Effector memory CD8-positive, alpha-beta T cell (primary cell): ENCODE results near the gene GLE1.
A peak's percentile ranks its signal among the peaks of the same experiment; 100 is the strongest.
"Not testable (repeated sequence)": the region's sequence is repeated elsewhere in the genome, so short reads cannot be mapped to it uniquely, and the experiment has no call there.

Experiments used
- ATAC-seq: fragments of 150-1000 bp; cut with Tn5 transposase; replicated peaks from 2 replicates; pipeline ENCODE4 v1.10.0; 2021; ENCODE audit warnings: mild to moderate bottlenecking, moderate library complexity
- DNase-seq, 3 experiments: peaks; one replicate each; pipeline ENCODE4 v3.0.0; 2021
- H3K27ac Mint-ChIP-seq, 2 donors: one replicate each; pipeline ENCODE4 v1.8.0; 2022; ENCODE audit warnings: mild to moderate bottlenecking in 2 of 2, mixed read lengths in 2 of 2, moderate library complexity in 2 of 2
- H3K27me3 Mint-ChIP-seq, 2 donors: one replicate each; pipeline ENCODE4 v1.8.0; 2022; ENCODE audit warnings: mixed read lengths in 2 of 2
- H3K36me3 Mint-ChIP-seq: one replicate; pipeline ENCODE4 v1.8.0; 2022; ENCODE audit warnings: mild to moderate bottlenecking, moderate library complexity, mixed read lengths; ENCODE audit not compliant: insufficient read depth
- H3K4me1 Mint-ChIP-seq, 2 donors: one replicate each; pipeline ENCODE4 v1.8.0; 2022; ENCODE audit warnings: low read depth in 2 of 2, mixed read lengths in 2 of 2
- H3K4me3 Mint-ChIP-seq, 2 donors: one replicate each; pipeline ENCODE4 v1.8.0; 2022; ENCODE audit warnings: mild to moderate bottlenecking in 2 of 2, mixed read lengths in 2 of 2, moderate library complexity in 2 of 2
- H3K9me3 Mint-ChIP-seq, 2 donors: one replicate each; pipeline ENCODE4 v1.8.0; 2022; ENCODE audit warnings: mixed read lengths in 2 of 2

The GLE1 gene

DNA sequence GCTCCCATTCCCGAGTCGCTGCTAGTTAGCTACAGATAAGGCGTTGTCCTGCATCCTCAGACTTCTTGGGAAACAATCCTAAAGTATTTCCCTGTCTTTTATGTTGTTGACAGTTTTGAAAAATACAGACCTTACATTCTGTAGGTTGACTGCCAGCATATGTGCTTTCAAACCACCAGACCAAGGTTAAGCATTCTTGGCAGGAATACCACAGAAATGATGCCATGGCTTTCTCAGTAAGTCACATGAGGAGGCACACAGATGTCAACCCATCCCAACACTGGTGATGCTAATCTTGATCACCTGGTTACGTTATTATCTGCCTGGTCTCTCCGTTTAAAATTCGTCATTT is 871 bp downstream of the GLE1 start:
- no peak for DNase-seq
- ATAC-seq: no peak
- peaks cover 14 to 18% of the 10 kb centered on the region in 2 donors for H3K4me1 Mint-ChIP-seq
- H3K27me3 Mint-ChIP-seq: no peaks in the 10 kb centered on the region
- H3K36me3 Mint-ChIP-seq: peaks cover 36% of the 10 kb centered on the region
- no peaks in the 10 kb centered on the region for H3K9me3 Mint-ChIP-seq
- peak overlapping the region; percentile 98 to 99 for H3K4me3 Mint-ChIP-seq
- peak overlapping the region; percentile 95 to 97 for H3K27ac Mint-ChIP-seq

DNA sequence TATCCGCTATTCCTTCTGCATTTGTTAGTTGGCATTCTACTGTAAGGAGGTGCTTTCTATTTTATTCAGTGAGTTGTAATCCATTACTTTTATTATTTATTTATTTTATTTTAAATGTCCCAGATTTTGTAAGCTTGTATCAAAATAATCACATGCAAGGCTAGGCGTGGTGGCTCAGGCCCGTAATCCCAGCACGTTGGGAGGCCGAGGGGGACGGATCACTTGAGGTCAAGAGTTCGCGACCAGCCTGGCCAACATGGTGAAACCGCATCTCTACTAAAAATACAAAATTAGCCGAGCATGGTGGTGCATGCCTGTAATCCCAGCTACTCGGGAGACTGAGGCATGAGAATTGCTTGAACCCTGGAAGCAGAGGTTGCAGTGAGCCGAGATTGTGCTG is 1.4 kb downstream of the GLE1 start:
- not testable (repeated sequence) for H3K9me3 Mint-ChIP-seq, H3K27me3 Mint-ChIP-seq, DNase-seq, ATAC-seq
- H3K27ac Mint-ChIP-seq: peak overlapping the region in 1 of 2 donors; percentile 97
- peak overlapping the region; percentile 98 to 99 for H3K4me3 Mint-ChIP-seq
- peaks cover 34% of the 10 kb centered on the region for H3K36me3 Mint-ChIP-seq
- H3K4me1 Mint-ChIP-seq: peaks cover 14 to 18% of the 10 kb centered on the region in 2 donors

DNA sequence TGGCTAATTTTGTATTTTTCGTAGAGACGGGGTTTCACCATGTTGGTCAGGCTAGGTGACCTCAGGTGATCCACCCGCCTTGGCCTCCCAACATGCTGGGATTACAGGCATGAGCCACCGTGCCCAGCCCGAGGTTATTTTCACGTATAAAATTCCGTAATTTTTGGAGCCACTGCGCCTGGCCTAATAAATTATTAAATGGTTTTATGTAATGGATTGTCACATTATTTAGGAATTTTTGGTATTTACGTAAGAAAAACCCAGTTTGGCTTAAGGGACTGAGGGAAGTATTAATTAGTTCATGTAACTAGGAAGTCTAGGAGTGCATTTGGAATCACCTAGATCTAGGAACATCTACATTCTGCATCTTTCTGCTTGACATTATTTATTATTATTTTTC is 8.3 kb downstream of the GLE1 start:
- ATAC-seq: no peak
- Mint-ChIP-seq H3K27me3 (no peaks in the 10 kb centered on the region), H3K27ac (no peak overlapping the region), H3K4me1 (peaks cover 13 to 25% of the 10 kb centered on the region in 2 donors), H3K4me3 (peak overlapping the region in 1 of 2 donors; percentile 22), H3K9me3 (no peaks in the 10 kb centered on the region), H3K36me3 (peaks cover 74% of the 10 kb centered on the region)
- DNase-seq: no peak

DNA sequence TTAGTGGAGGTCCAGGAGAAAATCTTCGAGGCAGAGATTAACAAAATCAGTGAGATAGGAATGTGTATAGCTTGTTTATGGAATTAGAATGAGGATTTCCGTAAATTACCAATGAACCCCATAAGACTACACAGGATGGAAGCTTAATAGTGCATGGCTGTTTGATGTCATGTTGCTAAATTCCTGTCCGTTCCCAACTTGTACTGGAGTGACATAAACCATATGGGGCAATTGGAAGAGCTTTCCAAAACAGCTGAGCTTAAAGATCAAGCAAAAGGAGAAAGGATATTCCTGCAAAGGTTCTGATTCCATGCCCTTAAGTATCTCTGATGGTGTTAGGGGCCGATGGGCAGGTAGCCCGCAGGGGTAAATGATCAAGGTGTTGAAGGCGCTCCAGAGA is 17.4 kb downstream of the GLE1 start:
- Mint-ChIP-seq H3K27ac (no peak overlapping the region), H3K4me1 (peaks cover 2 to 6% of the 10 kb centered on the region in 2 donors), H3K36me3 (peaks cover 90% of the 10 kb centered on the region), H3K9me3 (no peaks in the 10 kb centered on the region), H3K4me3 (no peak overlapping the region), H3K27me3 (no peaks in the 10 kb centered on the region)
- no peak for ATAC-seq
- no peak for DNase-seq

DNA sequence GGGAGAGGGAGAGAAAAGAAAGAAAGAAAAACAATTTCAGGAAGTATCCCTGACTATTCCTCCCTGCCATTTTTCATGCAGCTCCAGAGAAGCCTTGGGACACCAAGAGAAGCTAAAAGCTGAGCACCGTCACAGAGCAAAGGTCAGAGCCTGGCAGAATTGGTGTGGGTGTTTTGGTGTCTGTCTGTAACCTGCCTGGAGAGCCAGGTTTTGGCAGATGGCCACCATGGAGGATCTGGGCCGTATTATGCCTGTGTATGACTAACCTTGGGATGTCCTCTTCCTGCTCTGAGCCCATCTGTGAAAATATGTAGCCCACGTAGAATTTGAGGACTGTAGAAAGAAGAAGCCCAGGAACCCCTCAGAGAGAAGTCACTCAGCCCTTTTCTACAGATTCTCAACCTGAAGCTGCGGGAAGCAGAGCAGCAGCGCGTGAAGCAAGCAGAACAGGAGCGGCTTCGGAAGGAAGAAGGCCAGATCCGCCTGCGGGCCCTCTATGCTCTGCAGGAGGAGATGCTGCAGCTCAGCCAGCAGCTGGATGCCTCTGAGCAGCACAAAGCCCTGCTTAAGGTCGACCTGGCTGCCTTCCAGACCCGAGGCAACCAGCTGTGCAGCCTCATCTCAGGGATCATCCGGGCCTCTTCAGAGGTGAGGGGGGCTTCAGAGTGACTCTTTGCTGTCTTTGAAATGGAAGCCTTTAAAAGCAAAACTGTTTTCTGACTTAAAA is 18.8 kb downstream of the GLE1 start:
- no peaks in the 10 kb centered on the region for H3K9me3 Mint-ChIP-seq

DNA sequence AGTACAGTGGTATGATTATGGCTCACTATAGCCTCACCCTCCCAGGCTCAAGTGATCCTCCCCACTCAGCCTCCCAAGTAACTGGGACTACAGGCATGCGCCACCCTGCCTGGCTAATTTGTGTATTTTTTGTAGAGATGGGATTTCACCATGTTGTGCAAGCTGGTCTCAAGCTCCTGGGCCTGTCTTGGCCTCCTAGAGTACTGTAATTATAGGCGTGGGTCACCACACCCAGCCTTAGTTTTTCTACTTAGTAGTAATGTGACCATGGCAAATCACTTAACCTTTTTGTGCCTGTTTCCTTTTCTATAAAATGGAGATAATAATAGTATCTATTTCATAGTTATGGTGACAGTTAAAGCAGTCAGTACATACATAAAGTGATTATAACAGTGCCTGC is 22.2 kb downstream of the GLE1 start:
- ATAC-seq: no peak
- H3K4me3 Mint-ChIP-seq: no peak overlapping the region
- H3K9me3 Mint-ChIP-seq: no peaks in the 10 kb centered on the region
- H3K27ac Mint-ChIP-seq: no peak overlapping the region
- no peak for DNase-seq
- peaks cover 97% of the 10 kb centered on the region for H3K36me3 Mint-ChIP-seq
- no peaks in the 10 kb centered on the region for H3K27me3 Mint-ChIP-seq
- peaks cover 2 to 7% of the 10 kb centered on the region in 2 donors for H3K4me1 Mint-ChIP-seq

More for the DNA sequence above, 18.8 kb downstream of the GLE1 start:
- Mint-ChIP-seq H3K27ac (peak overlapping the region in 1 of 2 donors; percentile 35), H3K36me3 (peaks cover 89% of the 10 kb centered on the region), H3K4me3 (no peak overlapping the region), H3K27me3 (no peaks in the 10 kb centered on the region), H3K4me1 (peaks cover 2 to 6% of the 10 kb centered on the region in 2 donors)
- DNase-seq (no peak), ATAC-seq (no peak)

DNA sequence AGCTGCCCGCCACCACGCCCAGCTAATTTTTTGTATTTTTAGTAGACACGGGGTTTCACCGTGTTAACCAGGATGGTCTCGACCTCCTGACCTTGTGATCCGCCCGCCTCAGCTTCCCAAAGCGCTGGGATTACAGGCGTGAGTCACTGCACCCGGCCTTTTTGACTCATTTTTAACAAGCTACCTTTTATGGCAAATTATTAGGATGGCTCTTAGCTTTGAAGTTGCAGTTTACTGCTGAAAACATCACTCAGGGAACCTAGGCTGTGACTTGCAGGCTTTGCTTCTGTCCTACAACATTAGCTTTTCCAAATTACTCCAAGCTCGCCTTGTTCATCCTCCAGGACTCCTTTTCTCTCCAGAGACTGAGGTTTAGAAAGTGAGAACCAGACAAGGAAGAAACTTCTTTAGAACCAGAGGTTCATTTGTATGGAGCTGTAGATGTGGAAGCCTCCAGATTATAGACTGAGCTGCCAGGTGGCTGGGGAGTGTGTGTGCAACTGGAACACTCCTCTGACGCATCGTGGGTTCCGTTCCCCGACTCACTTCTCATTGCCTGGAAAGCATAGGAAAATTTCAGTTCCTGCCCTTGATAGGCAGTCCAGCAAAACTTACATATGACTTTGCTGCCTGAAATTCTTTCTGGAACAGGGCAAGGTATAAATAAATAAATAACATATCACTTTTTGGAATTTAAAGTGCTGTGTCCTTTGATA is 24.1 kb downstream of the GLE1 start:
- Mint-ChIP-seq H3K4me1 (peaks cover 0 to 4% of the 10 kb centered on the region in 2 donors), H3K27ac (no peak overlapping the region), H3K4me3 (no peak overlapping the region), H3K36me3 (peaks cover 98% of the 10 kb centered on the region), H3K27me3 (no peaks in the 10 kb centered on the region), H3K9me3 (no peaks in the 10 kb centered on the region)
- ATAC-seq (no peak), DNase-seq (no peak)

DNA sequence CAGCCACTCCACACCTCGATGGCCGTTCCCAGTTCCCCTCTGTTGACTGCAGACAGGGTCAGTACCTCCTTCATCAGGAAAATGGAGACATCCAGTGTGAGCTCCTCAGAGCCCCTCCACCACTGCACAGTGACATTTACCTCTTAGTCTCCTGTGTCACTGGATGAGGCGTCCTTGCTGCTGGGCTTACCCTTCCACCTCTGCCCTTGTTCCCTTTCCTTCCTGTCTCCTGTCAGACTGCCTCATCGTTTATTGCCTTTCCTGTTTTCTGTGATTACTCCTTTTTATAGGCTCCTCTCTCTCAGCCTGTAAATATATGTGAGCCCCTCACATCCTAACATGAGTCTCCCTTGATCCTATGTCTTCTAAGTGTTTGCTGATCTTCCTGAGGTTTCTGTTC is 24.7 kb downstream of the GLE1 start:
- Mint-ChIP-seq H3K27ac (no peak overlapping the region), H3K27me3 (no peaks in the 10 kb centered on the region), H3K36me3 (peaks cover 98% of the 10 kb centered on the region)

DNA sequence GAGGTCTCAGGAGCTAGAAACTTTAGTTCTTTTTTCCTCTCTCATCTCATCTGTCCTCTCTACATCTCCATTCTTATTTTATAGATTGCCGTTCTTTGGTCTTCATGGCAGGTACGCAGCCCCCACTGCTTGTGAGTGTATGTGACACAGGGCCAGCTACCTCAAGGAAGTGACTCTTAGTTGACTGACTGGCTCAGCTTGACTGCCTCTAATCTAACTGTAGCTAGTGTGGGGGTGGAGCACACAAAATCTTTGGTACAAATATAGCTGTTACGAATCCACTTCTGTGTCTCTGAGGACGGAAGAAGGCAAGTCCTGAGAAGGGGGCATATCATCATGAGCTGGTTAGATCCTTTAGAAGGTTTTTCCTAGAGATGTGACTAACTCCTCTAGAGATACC is 28.1 kb downstream of the GLE1 start:
- Mint-ChIP-seq H3K4me3 (no peak overlapping the region), H3K36me3 (peaks cover 90% of the 10 kb centered on the region), H3K4me1 (peaks cover 0 to 4% of the 10 kb centered on the region in 2 donors), H3K27me3 (no peaks in the 10 kb centered on the region), H3K9me3 (no peaks in the 10 kb centered on the region), H3K27ac (no peak overlapping the region)
- DNase-seq (no peak), ATAC-seq (no peak)

More for the DNA sequence above, 24.7 kb downstream of the GLE1 start:
- DNase-seq (no peak), ATAC-seq (no peak)
- Mint-ChIP-seq H3K9me3 (no peaks in the 10 kb centered on the region), H3K4me1 (peaks cover 0 to 4% of the 10 kb centered on the region in 2 donors), H3K4me3 (no peak overlapping the region)

DNA sequence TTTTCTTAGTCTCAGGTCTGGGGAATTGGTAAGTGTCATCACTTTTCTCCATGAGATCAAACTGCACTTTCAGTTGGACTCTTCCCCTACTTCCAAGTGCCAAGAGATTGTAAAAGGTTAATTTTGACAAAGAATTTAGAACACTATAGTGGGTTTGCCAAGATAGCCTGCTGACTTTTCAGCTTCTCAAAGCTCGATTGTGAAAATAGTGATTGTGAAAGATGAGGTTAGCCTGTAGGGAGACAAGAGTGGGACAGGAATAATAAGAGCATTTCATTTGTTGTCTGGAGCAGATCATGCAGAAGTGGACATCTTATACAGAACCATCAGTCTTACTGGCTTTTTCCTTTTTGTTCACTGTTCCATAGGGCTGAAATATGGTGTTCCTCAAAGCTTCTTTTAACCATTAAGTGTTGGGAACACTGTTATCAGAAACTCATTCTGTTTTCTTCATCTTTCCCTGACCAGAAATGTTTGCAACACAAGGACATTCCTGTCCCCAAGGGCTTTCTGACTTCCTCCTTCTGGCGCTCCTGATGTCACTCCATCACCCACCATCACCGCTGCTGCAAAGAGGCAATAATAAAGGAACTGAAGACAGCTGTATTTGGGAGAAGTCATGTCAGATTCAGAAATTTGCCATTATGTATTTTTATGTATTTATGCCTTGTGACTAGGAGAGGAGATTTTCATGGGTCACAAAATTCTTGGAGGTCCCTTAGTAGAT is 36.3 kb downstream of the GLE1 start:
- DNase-seq (no peak), ATAC-seq (no peak)
- no peak overlapping the region for H3K4me3 Mint-ChIP-seq
- no peaks in the 10 kb centered on the region for H3K27me3 Mint-ChIP-seq
- H3K36me3 Mint-ChIP-seq: peaks cover 66% of the 10 kb centered on the region
- H3K27ac Mint-ChIP-seq: no peak overlapping the region
- H3K4me1 Mint-ChIP-seq: peaks cover 10 to 11% of the 10 kb centered on the region in 2 donors
- H3K9me3 Mint-ChIP-seq: no peaks in the 10 kb centered on the region

DNA sequence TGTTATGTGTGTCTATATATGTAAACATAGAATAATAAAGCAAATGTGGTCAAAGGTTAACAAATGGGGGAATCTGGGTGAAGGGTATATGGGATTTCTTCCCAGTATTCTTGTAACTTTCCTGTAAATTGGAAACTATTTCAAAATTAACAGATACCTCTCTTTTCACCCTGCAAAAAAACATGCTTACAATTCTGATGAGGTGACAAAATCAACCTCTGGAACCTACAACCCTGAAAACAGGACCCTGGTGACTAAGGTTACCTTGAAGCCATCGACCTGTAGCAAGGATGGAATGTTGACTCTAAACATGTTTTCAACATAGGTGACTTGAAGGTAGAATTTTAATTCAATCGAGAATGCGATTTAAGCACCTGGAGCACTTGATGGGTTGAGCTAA is 42.0 kb downstream of the GLE1 start:
- Mint-ChIP-seq H3K4me3 (no peak overlapping the region), H3K27ac (no peak overlapping the region), H3K36me3 (peaks cover 20% of the 10 kb centered on the region), H3K4me1 (peaks cover 8 to 11% of the 10 kb centered on the region in 2 donors), H3K9me3 (no peaks in the 10 kb centered on the region), H3K27me3 (no peaks in the 10 kb centered on the region)
- ATAC-seq (no peak), DNase-seq (no peak)

DNA sequence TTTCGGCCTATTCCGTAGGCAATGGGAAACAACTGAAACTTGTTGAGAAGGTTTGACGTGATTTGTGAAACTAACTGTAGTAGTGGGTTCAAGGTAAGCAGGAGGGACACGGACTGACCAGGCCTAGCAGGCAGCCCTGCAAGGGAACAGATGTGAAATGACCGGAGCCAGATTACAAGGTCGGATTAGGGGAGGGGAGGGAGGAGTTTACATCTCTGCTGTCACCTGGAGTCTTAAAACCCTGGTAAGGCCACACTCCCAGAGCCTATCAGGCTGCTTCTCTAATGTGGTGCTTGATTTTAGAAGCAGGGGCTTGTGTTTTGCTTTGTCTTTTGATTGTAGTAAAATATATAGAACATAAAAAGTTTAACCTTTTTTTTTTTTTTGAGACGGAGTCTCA is 44.4 kb downstream of the GLE1 start:
- ATAC-seq (no peak), DNase-seq (no peak)
- peaks cover 4% of the 10 kb centered on the region for H3K36me3 Mint-ChIP-seq
- no peak overlapping the region for H3K4me3 Mint-ChIP-seq
- H3K27me3 Mint-ChIP-seq: no peaks in the 10 kb centered on the region
- peaks cover 14 to 17% of the 10 kb centered on the region in 2 donors for H3K4me1 Mint-ChIP-seq
- no peaks in the 10 kb centered on the region for H3K9me3 Mint-ChIP-seq
- H3K27ac Mint-ChIP-seq: no peak overlapping the region

DNA sequence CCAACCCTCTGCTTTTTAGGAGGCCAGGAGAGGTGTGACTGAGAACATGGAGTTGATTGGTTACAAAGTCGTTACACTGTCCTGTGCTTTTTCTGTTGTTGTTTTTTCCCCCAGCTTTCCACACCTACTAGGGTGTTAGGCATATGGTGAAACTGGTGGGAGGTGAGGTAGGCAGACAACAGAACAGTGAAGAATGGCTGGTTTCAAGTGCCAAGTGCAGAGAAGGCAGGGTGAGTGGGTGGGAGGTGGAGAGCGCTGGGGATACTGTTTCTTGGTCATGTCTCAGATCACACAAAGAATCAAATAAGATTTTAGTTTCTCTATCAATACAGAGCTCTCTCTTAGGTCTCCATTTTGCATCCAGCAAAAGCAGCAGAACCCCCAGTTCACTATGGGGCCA is 45.7 kb downstream of the GLE1 start:
- Mint-ChIP-seq H3K4me1 (peaks cover 14 to 17% of the 10 kb centered on the region in 2 donors), H3K27me3 (no peaks in the 10 kb centered on the region), H3K9me3 (no peaks in the 10 kb centered on the region), H3K4me3 (peak overlapping the region in 1 of 2 donors; percentile 9), H3K27ac (peak overlapping the region; percentile 97 to 99), H3K36me3 (peaks cover 4% of the 10 kb centered on the region)
- ATAC-seq (peak; percentile 4), DNase-seq (no peak)
